Ascending aorta (tissue), 2 donors: ENCODE measurements around the gene CARNS1. TPM values are rescaled to one million over a fixed set of nuclear protein-coding genes. Genes with fewer than 3 reads are reported as not detected.

Experiments
- DNase-seq, 2 donors: peaks; one replicate each; pipeline ENCODE4 v3.0.0-alpha.2; 2019; ENCODE audit warnings: low spot score in 2 of 2
- H3K27ac ChIP-seq, 2 donors: fragments of 200-600 bp; sonication (generic); one replicate each; pipeline ENCODE4 v1.5.1; 2016 to 2017; ENCODE audit warnings: mild to moderate bottlenecking in 1 of 2
- H3K27me3 ChIP-seq: fragments of 200-600 bp; sonication (generic); one replicate; pipeline ENCODE4 v1.5.1; 2017
- H3K36me3 ChIP-seq, 2 donors: fragments of 200-600 bp; sonication (generic); one replicate each; pipeline ENCODE4 v1.5.1; 2016
- H3K4me1 ChIP-seq, 2 donors: fragments of 200-600 bp; sonication (generic); one replicate each; pipeline ENCODE4 v1.5.1; 2016 to 2017; ENCODE audit warnings: mild to moderate bottlenecking in 1 of 2
- H3K4me3 ChIP-seq, 2 donors: fragments of 200-600 bp; sonication (generic); one replicate each; pipeline ENCODE4 v1.5.1; 2016 to 2017; ENCODE audit warnings: mild to moderate bottlenecking in 1 of 2
- H3K9me3 ChIP-seq, 2 donors: fragments of 200-600 bp; sonication (generic); one replicate each; pipeline ENCODE4 v1.5.1; 2016
- intact Hi-C: fragments of 100-400 bp; cut with DNase I; formaldehyde crosslinking; loops from one replicate; pipeline ENCODE4 v1.15.1; 2023
- total RNA-seq: library from RNA; depleted of rRNA; stranded (reverse); fragments of >200 nt; gene quantifications from one replicate; pipeline ENCODE4 v1.1.0, GENCODE V29; 2016
- TF ChIP-seq, protein P1 (sequence below), 3 experiments: fragments of 200-600 bp in 2 of 3; fragments of 450-650 bp in 1 of 3; sonication (generic) in 2 of 3; IDR thresholded peaks; one replicate each; pipeline ENCODE4 v1.5.1; 2016 to 2019; ENCODE audit warnings: antibody characterized with exemption in 3 of 3, mild to moderate bottlenecking in 1 of 3, moderate library complexity in 1 of 3

Gene CARNS1
- total RNA-seq, 1 donor from 2014 or later = 6.0 TPM

DNA sequence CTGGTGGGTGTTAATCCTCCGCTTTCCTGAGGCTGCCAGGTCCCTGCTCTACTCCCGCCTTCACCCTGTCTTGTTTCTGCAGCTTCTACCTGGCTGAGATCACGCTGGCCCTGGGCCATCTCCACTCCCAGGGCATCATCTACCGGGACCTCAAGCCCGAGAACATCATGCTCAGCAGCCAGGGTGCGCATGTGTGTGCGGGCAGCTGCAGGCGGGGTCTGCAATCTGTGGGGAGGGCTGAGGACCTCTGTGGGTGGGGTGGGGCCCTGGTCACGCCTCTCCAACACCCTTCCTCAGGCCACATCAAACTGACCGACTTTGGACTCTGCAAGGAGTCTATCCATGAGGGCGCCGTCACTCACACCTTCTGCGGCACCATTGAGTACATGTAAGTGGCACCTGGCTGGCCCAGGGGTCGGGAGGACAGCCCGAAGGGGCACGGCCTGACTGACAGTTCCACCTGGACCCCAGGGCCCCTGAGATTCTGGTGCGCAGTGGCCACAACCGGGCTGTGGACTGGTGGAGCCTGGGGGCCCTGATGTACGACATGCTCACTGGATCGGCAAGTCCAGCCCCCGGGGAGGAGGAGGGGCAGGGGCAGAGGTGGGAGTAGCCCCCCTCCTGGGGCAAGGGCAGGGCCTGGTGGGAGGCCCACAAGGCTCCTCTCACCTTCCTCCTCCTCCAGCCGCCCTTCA is 17.3 kb downstream of the CARNS1 start:
- H3K27ac ChIP-seq = no peak overlapping the region
- TF ChIP-seq, protein P1, sequence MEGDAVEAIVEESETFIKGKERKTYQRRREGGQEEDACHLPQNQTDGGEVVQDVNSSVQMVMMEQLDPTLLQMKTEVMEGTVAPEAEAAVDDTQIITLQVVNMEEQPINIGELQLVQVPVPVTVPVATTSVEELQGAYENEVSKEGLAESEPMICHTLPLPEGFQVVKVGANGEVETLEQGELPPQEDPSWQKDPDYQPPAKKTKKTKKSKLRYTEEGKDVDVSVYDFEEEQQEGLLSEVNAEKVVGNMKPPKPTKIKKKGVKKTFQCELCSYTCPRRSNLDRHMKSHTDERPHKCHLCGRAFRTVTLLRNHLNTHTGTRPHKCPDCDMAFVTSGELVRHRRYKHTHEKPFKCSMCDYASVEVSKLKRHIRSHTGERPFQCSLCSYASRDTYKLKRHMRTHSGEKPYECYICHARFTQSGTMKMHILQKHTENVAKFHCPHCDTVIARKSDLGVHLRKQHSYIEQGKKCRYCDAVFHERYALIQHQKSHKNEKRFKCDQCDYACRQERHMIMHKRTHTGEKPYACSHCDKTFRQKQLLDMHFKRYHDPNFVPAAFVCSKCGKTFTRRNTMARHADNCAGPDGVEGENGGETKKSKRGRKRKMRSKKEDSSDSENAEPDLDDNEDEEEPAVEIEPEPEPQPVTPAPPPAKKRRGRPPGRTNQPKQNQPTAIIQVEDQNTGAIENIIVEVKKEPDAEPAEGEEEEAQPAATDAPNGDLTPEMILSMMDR (IDR thresholded peaks at IDR 0.05) = no peak
- no peaks in the 10 kb centered on the region for H3K9me3 ChIP-seq
- H3K36me3 ChIP-seq = peaks cover 45 to 61% of the 10 kb centered on the region in 2 donors
- no peak for DNase-seq
- H3K27me3 ChIP-seq = no peaks in the 10 kb centered on the region
- intact Hi-C loops = no loop called here
- peaks cover 6 to 12% of the 10 kb centered on the region in 2 donors for H3K4me1 ChIP-seq
- H3K4me3 ChIP-seq = no peak overlapping the region

DNA sequence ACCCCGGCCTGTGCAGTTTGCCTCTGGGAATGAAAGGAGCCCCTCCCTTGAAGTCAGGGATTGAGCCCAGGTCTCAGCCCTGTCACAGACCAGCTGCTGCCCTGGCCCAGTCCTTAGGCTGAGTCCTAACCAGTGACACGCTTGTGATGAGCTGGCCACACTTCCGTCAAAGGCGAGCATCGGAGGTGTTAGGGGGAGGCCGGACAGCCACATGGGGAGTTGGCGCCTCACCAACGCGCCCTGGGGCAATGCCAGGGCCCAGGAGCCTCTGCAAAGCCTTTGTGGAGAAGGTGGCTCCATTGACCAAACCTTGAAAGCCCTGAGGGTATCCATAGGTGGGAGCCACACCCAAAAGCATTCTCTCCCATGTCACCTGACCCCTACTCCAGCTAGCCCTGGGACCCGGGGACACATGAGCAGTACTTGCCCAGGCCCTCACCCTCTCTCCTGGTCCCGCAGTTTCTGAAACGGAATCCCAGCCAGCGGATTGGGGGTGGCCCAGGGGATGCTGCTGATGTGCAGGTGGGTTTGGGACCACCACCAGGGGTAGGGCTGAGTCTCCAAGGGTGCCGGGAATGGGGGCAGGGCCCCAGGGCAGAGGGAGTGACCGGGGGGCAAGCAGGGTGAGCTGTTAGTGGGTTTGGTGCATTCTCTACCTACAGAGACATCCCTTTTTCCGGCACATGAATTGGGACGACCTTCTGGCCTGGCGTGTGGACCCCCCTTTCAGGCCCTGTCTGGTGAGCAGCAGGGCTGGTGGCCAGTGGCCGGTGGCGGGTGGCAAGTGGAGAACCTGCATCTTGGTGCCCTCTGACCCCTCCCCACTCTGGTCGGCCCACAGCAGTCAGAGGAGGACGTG is 18.3 kb downstream of the CARNS1 start:
- Histone ChIP-seq H3K27ac (no peak overlapping the region), H3K4me1 (peaks cover 6 to 11% of the 10 kb centered on the region in 2 donors), H3K4me3 (no peak overlapping the region), H3K9me3 (no peaks in the 10 kb centered on the region), H3K36me3 (peaks cover 45 to 64% of the 10 kb centered on the region in 2 donors), H3K27me3 (no peaks in the 10 kb centered on the region)
- intact Hi-C loops = no loop called here
- DNase-seq = no peak
- TF ChIP-seq, protein P1 (IDR thresholded peaks at IDR 0.05) = no peak

DNA sequence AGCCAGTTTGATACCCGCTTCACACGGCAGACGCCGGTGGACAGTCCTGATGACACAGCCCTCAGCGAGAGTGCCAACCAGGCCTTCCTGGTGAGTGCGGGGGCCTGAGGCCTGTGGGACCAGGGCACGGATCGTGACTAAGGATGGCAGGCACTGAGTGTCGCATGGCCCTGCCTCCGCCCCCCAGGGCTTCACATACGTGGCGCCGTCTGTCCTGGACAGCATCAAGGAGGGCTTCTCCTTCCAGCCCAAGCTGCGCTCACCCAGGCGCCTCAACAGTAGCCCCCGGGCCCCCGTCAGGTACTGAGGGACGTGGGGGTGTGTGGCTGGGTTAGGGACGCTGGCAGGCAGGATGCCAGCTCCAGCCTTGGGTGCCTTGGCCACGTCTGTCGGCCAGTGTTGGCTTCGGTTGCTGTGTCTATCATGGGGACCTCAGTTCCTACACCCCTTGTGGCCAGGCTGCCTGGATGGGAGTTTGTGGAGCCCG is 19.0 kb downstream of the CARNS1 start:
- H3K27me3 ChIP-seq = no peaks in the 10 kb centered on the region
- no peak overlapping the region for H3K27ac ChIP-seq
- intact Hi-C loops = no loop called here
- TF ChIP-seq, protein P1 (IDR thresholded peaks at IDR 0.05) = no peak
- H3K36me3 ChIP-seq = peaks cover 45 to 64% of the 10 kb centered on the region in 2 donors
- no peak overlapping the region for H3K4me3 ChIP-seq
- H3K9me3 ChIP-seq = no peaks in the 10 kb centered on the region
- H3K4me1 ChIP-seq = peaks cover 0 to 4% of the 10 kb centered on the region in 2 donors
- no peak for DNase-seq

GRCh38 chr11:67435031-67435726 is 19.7 kb downstream of the CARNS1 start:
- no peaks in the 10 kb centered on the region for H3K4me1 ChIP-seq
- peak overlapping the region; percentile 41 to 63 for H3K27ac ChIP-seq
- H3K9me3 ChIP-seq = no peaks in the 10 kb centered on the region
- peaks cover 45 to 64% of the 10 kb centered on the region in 2 donors for H3K36me3 ChIP-seq
- H3K4me3 ChIP-seq = no peak overlapping the region
- TF ChIP-seq, protein P1 (IDR thresholded peaks at IDR 0.05) = no peak
- intact Hi-C loops = no loop called here
- no peak for DNase-seq
- H3K27me3 ChIP-seq = no peaks in the 10 kb centered on the region

DNA sequence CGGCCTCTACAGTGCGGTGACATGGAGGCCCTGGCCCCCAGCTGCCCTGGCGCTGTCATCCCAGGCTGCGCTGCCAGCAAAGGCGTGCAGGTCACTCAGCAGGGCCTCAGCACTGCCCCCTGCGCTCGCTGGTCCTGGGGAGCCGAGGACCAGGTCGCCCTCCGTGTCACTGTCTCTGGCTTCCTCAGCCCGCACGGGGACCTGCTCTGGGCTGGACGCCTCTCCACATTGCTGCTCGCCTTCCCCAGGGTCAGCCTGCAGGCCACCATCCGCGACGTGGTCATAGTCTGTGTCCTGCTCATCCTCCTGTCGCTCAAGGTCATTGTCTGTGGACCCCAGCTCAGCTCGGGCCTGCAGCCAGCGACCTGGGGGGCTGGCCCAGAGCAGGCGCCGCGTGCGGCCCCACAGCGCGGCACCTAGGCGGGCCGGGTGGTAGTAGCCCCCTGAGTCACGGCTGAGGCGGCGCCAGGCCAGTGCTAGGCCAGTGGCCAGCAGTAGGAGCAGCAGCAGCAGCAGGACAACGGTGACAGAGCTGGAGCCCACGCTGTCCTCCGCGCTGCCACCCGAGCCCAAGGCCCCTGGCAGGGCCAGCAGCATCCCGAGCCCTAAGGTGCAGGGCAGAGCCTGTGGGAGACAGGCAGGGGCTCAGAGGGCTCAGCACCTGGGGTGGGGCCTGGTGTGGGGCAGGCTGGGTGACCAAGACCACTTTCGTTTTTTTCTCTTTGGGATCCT is 20.4 kb downstream of the CARNS1 start:
- DNase-seq = no peak
- Histone ChIP-seq H3K4me3 (peak overlapping the region in 1 of 2 donors; percentile 35), H3K9me3 (no peaks in the 10 kb centered on the region), H3K4me1 (no peaks in the 10 kb centered on the region), H3K27me3 (no peaks in the 10 kb centered on the region), H3K36me3 (peaks cover 49 to 65% of the 10 kb centered on the region in 2 donors), H3K27ac (peak overlapping the region; percentile 41 to 63)
- TF ChIP-seq, protein P1 (IDR thresholded peaks at IDR 0.05) = no peak
- intact Hi-C loops = no loop called here
